ENCODE measurements around the gene CAMSAP1. TPM values are rescaled to one million over a fixed set of nuclear protein-coding genes. Genes with fewer than 3 reads are reported as not detected.

CAMSAP1 gene
- total RNA-seq, 1 donor from 2014 or later, result 31.1 TPM

GRCh38 chr9:135826188-135826545 is 81.2 kb downstream of the CAMSAP1 start:
- no peak overlapping the region for H3K4me3 ChIP-seq (ENCODE audit: low read depth, low read length)
- TF ChIP-seq CTCF (conservative IDR thresholded peaks at IDR 0.05; ENCODE audit: low read depth, low read length), result no peak
- DNase-seq (ENCODE audit: low read depth), result no peak

- H3K4me3 ChIP-seq (ENCODE audit: low read depth, low read length), result no peak overlapping the region
- DNase-seq (ENCODE audit: low read depth), result no peak
- no peak for TF ChIP-seq CTCF (conservative IDR thresholded peaks at IDR 0.05; ENCODE audit: low read depth, low read length)
These were observed 81.7 kb downstream of the CAMSAP1 start for GRCh38 chr9:135825435-135826187.

GRCh38 chr9:135823036-135823435 is 84.3 kb downstream of the CAMSAP1 start:
- no peak for TF ChIP-seq CTCF (conservative IDR thresholded peaks at IDR 0.05; ENCODE audit: low read depth, low read length)
- no peak for DNase-seq (ENCODE audit: low read depth)
- no peak overlapping the region for H3K4me3 ChIP-seq (ENCODE audit: low read depth, low read length)

GRCh38 chr9:135822374-135822755 is 85.0 kb downstream of the CAMSAP1 start:
- H3K4me3 ChIP-seq (ENCODE audit: low read depth, low read length), result no peak overlapping the region
- TF ChIP-seq CTCF (conservative IDR thresholded peaks at IDR 0.05; ENCODE audit: low read depth, low read length), result no peak
- no peak for DNase-seq (ENCODE audit: low read depth)

GRCh38 chr9:135821733-135822373 is 85.5 kb downstream of the CAMSAP1 start:
- no peak for TF ChIP-seq CTCF (conservative IDR thresholded peaks at IDR 0.05; ENCODE audit: low read depth, low read length)
- DNase-seq (ENCODE audit: low read depth), result no peak
- no peak overlapping the region for H3K4me3 ChIP-seq (ENCODE audit: low read depth, low read length)

GRCh38 chr9:135821116-135821515 is 86.2 kb downstream of the CAMSAP1 start:
- TF ChIP-seq CTCF (conservative IDR thresholded peaks at IDR 0.05; ENCODE audit: low read depth, low read length), result no peak
- DNase-seq (ENCODE audit: low read depth), result no peak
- H3K4me3 ChIP-seq (ENCODE audit: low read depth, low read length), result no peak overlapping the region

GRCh38 chr9:135820661-135821060 is 86.7 kb downstream of the CAMSAP1 start:
- no peak overlapping the region for H3K4me3 ChIP-seq (ENCODE audit: low read depth, low read length)
- no peak for DNase-seq (ENCODE audit: low read depth)
- TF ChIP-seq CTCF (conservative IDR thresholded peaks at IDR 0.05; ENCODE audit: low read depth, low read length), result no peak

Measured in epithelial cell of proximal tubule (primary cell).